Sigmoid colon (tissue), 7 donors: Measurements from ENCODE around the gene MYH9. TPM values are rescaled to one million over a fixed set of nuclear protein-coding genes. Genes with fewer than 3 reads are reported as not detected.
"Not testable (repeated sequence)": the region's sequence is repeated elsewhere in the genome, so short reads cannot be mapped to it uniquely, and the experiment has no call there.

Experiments
- DNase-seq: peaks from one replicate; pipeline ENCODE4 v3.0.0-alpha.2; 2019
- H3K27ac ChIP-seq, 4 donors: fragments of 200-600 bp; sonication (generic); one replicate each; pipeline ENCODE4 v1.5.1; 2016 to 2019; ENCODE audit warnings: mild to moderate bottlenecking in 1 of 4
- H3K27me3 ChIP-seq, 3 donors: fragments of 200-600 bp; sonication (generic); one replicate each; pipeline ENCODE4 v1.5.1; 2019; ENCODE audit warnings: mild to moderate bottlenecking in 1 of 3
- H3K36me3 ChIP-seq, 4 donors: fragments of 200-600 bp; sonication (generic); one replicate each; pipeline ENCODE4 v1.5.1; 2016 to 2019
- H3K4me1 ChIP-seq, 4 donors: fragments of 200-600 bp; sonication (generic); one replicate each; pipeline ENCODE4 v1.5.1; 2017 to 2019
- H3K4me3 ChIP-seq, 4 donors: fragments of 200-600 bp; sonication (generic); one replicate each; pipeline ENCODE4 v1.5.1; 2017 to 2019; ENCODE audit warnings: mild to moderate bottlenecking in 2 of 4, moderate library complexity in 1 of 4
- H3K9me3 ChIP-seq, 4 donors: fragments of 200-600 bp in 3 of 4; sonication (generic) in 3 of 4; one replicate each; pipeline versions ENCODE4 v1.5.1 to v1.6.1; 2013 to 2019
- CTCF ChIP-seq, 4 experiments: fragments of 450-650 bp in 3 of 4; fragments of 200-600 bp in 1 of 4; IDR thresholded peaks; one replicate each; pipeline ENCODE4 v1.5.1; 2016 to 2019; ENCODE audit warnings: antibody characterized with exemption in 4 of 4, mild to moderate bottlenecking in 3 of 4, moderate library complexity in 2 of 4
- EP300 ChIP-seq, 4 donors: sonication (generic); formaldehyde crosslinking; IDR thresholded peaks; one replicate each; pipeline ENCODE4 v1.6.1; 2017; ENCODE audit warnings: antibody characterized with exemption in 4 of 4
- POLR2A ChIP-seq, 2 donors: fragments of 450-650 bp; IDR thresholded peaks; one replicate each; pipeline ENCODE4 v1.6.1; 2016; ENCODE audit warnings: antibody characterized with exemption in 2 of 2, mild to moderate bottlenecking in 2 of 2, moderate library complexity in 2 of 2
- POLR2AphosphoS5 ChIP-seq, 4 donors: sonication (generic); formaldehyde crosslinking; IDR thresholded peaks; one replicate each; pipeline ENCODE4 v1.6.1; 2017; ENCODE audit warnings: antibody characterized with exemption in 4 of 4
- WGBS, 2 donors: extraction: QIAGEN DNeasy Blood & Tissue Kit; methylation state at CpG; one replicate each; pipeline ENCODE4 v1.1.7; 2013; 5-methylcytosine and 5-hydroxymethylcytosine counted together
- intact Hi-C: fragments of 100-400 bp; cut with DNase I; formaldehyde crosslinking; loops from one replicate; pipeline ENCODE4 v1.15.1; 2023
- polyA plus RNA-seq, 3 donors: library from polyadenylated mRNA; stranded (reverse); fragments of 200-250 nt; gene quantifications; one replicate each; pipeline ENCODE4 v1.2.3, GENCODE V29; 2013
- total RNA-seq, 4 donors: library from RNA; depleted of rRNA; stranded (reverse); fragments of >200 nt; gene quantifications; one replicate each; pipeline ENCODE4 v1.1.0, GENCODE V29; 2016
- donor health status: healthy with polysubstance abuse.
- donor health status: Bipolar disorder and iron deficiency.
- donor health status: healthy.

Gene MYH9
- total and polyA plus RNA-seq, 7 donors = 63.7 to 307 (median 182) TPM

- peak; percentile 62 for DNase-seq
- peak overlapping the region in 3 of 4 donors; percentile 8 to 100 (median 64) for H3K27ac ChIP-seq
- H3K4me1 ChIP-seq = peaks cover 0 to 17% (median 9%) of the 10 kb centered on the region in 4 donors
- WGBS, 2 donors = 94% methylated on average over 26 of the region's 26 CpGs
- intact Hi-C loops = no loop called here
- peaks cover 77 to 87% (median 83%) of the 10 kb centered on the region in 4 donors for H3K36me3 ChIP-seq
- no peaks in the 10 kb centered on the region for H3K9me3 ChIP-seq
- H3K27me3 ChIP-seq = no peaks in the 10 kb centered on the region
- TF ChIP-seq CTCF (IDR thresholded peaks at IDR 0.05) (no peak), POLR2A (IDR thresholded peaks at IDR 0.05) (no peak), POLR2AphosphoS5 (IDR thresholded peaks at IDR 0.05) (no peak), EP300 (IDR thresholded peaks at IDR 0.05) (no peak)
- no peak overlapping the region for H3K4me3 ChIP-seq
Observed at GRCh38 chr22:36293606-36294292, 94.0 kb downstream of the MYH9 start.

- Histone ChIP-seq H3K36me3 (peaks cover 77 to 87% (median 83%) of the 10 kb centered on the region in 4 donors), H3K4me3 (no peak overlapping the region), H3K27me3 (no peaks in the 10 kb centered on the region), H3K9me3 (no peaks in the 10 kb centered on the region), H3K4me1 (peaks cover 0 to 22% (median 9%) of the 10 kb centered on the region in 4 donors), H3K27ac (peak overlapping the region; percentile 11 to 100 (median 44))
- peak; percentile 55 for DNase-seq
- TF ChIP-seq POLR2AphosphoS5 (IDR thresholded peaks at IDR 0.05) = no peak
- no peak for TF ChIP-seq POLR2A (IDR thresholded peaks at IDR 0.05)
- no peak for TF ChIP-seq EP300 (IDR thresholded peaks at IDR 0.05)
- TF ChIP-seq CTCF (IDR thresholded peaks at IDR 0.05) = no peak
- WGBS, 2 donors = 94 to 95% methylated on average over 17 of the region's 17 CpGs
- intact Hi-C loops = no loop called here
Observed at GRCh38 chr22:36292823-36293530, 94.8 kb downstream of the MYH9 start.

GRCh38 chr22:36291831-36292740 lies 95.7 kb downstream of the MYH9 start:
- peaks cover 0 to 23% (median 10%) of the 10 kb centered on the region in 4 donors for H3K4me1 ChIP-seq
- intact Hi-C loops = no loop called here
- TF ChIP-seq POLR2AphosphoS5 (IDR thresholded peaks at IDR 0.05) = peak in 1 of 4 donors; percentile 19
- TF ChIP-seq CTCF (IDR thresholded peaks at IDR 0.05) = no peak
- WGBS, 2 donors = 94 to 95% methylated on average over 29 of the region's 29 CpGs
- H3K36me3 ChIP-seq = peaks cover 77 to 87% (median 84%) of the 10 kb centered on the region in 4 donors
- peak overlapping the region in 3 of 4 donors; percentile 23 to 100 (median 64) for H3K27ac ChIP-seq
- peak; percentile 67 for DNase-seq
- H3K4me3 ChIP-seq = no peak overlapping the region
- H3K9me3 ChIP-seq = no peaks in the 10 kb centered on the region
- no peaks in the 10 kb centered on the region for H3K27me3 ChIP-seq

- peaks cover 71 to 87% (median 84%) of the 10 kb centered on the region in 4 donors for H3K36me3 ChIP-seq
- peak overlapping the region in 2 of 4 donors; percentile 39 to 88 for H3K27ac ChIP-seq
- WGBS, 2 donors = 96% methylated on average over 24 of the region's 40 CpGs
- H3K4me3 ChIP-seq, H3K27me3 ChIP-seq, H3K9me3 ChIP-seq, intact Hi-C loops: not testable (repeated sequence)
- H3K4me1 ChIP-seq = peaks cover 0 to 39% (median 25%) of the 10 kb centered on the region in 4 donors
- DNase-seq = peak; percentile 60
Observed at GRCh38 chr22:36290391-36291075, 97.2 kb downstream of the MYH9 start.

GRCh38 chr22:36289948-36290371 lies 97.8 kb downstream of the MYH9 start:
- intact Hi-C loops, H3K9me3 ChIP-seq, H3K27me3 ChIP-seq, H3K4me3 ChIP-seq: not testable (repeated sequence)
- WGBS, 2 donors = 74 to 93% methylated on average over 11 of the region's 11 CpGs
- peaks cover 71 to 87% (median 84%) of the 10 kb centered on the region in 4 donors for H3K36me3 ChIP-seq
- H3K4me1 ChIP-seq = peaks cover 0 to 44% (median 29%) of the 10 kb centered on the region in 4 donors
- peak; percentile 63 for DNase-seq
- H3K27ac ChIP-seq = peak overlapping the region; percentile 83 to 92 (median 86)
